Keratinocyte (primary cell): ENCODE results near the gene FREM1. TPM values are rescaled to one million over a fixed set of nuclear protein-coding genes. Genes with fewer than 3 reads are reported as not detected.

Experiments
- DNase-seq: peaks from one replicate; pipeline ENCODE4 v3.0.0-alpha.2; 2011; ENCODE audit warnings: low read depth, missing footprints, low spot score
- FAIRE-seq: peaks from 2 replicates; lab custom pipeline; 2011; peaks lifted over from hg19 to GRCh38; lab: Jason Lieb, UNC
- H2AFZ ChIP-seq: 2 replicates; pipeline ENCODE4 v1.6.0; 2012; ENCODE audit warnings: low read length, control low read depth, inconsistent platforms; ENCODE audit not compliant: control insufficient read depth
- H3K27ac ChIP-seq: 2 replicates; pipeline ENCODE4 v1.5.1; 2011; ENCODE audit warnings: low read length; ENCODE audit not compliant: control insufficient read depth, insufficient read depth
- H3K27me3 ChIP-seq: 3 replicates; pipeline ENCODE4 v1.6.0; 2011; ENCODE audit warnings: low read length; ENCODE audit not compliant: control insufficient read depth, insufficient read depth; ENCODE audit errors: extremely low read depth
- H3K36me3 ChIP-seq, 2 experiments: 2 replicates in 1 of 2; 3 replicates in 1 of 2; pipeline ENCODE4 v1.5.1; 2011; ENCODE audit warnings: low read length in 2 of 2, mild to moderate bottlenecking in 1 of 2; ENCODE audit not compliant: control insufficient read depth in 2 of 2, insufficient read depth in 2 of 2; ENCODE audit errors: extremely low read depth in 1 of 2
- H3K4me1 ChIP-seq: 3 replicates; pipeline ENCODE4 v1.5.1; 2011; ENCODE audit warnings: low read length; ENCODE audit not compliant: control insufficient read depth, insufficient read depth; ENCODE audit errors: extremely low read depth
- H3K4me2 ChIP-seq: 3 replicates; pipeline ENCODE4 v1.6.0; 2011; ENCODE audit warnings: low read depth, low read length; ENCODE audit not compliant: control insufficient read depth, insufficient read depth; ENCODE audit errors: extremely low read depth
- H3K4me3 ChIP-seq, 3 experiments: fragments of 200-600 bp in 1 of 3; sonication (generic) in 1 of 3; 2 replicates in 2 of 3; 3 replicates in 1 of 3; pipeline ENCODE4 v1.5.1; 2011 to 2016; ENCODE audit warnings: low read length in 3 of 3, mild to moderate bottlenecking in 3 of 3, control low read depth in 2 of 3, inconsistent platforms in 1 of 3, low read depth in 1 of 3, mixed read lengths in 1 of 3, mixed run types in 1 of 3, moderate library complexity in 1 of 3; ENCODE audit not compliant: control insufficient read depth in 2 of 3, insufficient read depth in 2 of 3; ENCODE audit errors: extremely low read depth in 1 of 3
- H3K79me2 ChIP-seq: 2 replicates; pipeline ENCODE4 v1.6.0; 2012; ENCODE audit warnings: low read length; ENCODE audit not compliant: control insufficient read depth, insufficient read depth
- H3K9ac ChIP-seq: 3 replicates; pipeline ENCODE4 v1.6.0; 2011; ENCODE audit warnings: low read length; ENCODE audit not compliant: control insufficient read depth, insufficient read depth; ENCODE audit errors: extremely low read depth
- H3K9me1 ChIP-seq: 3 replicates; pipeline ENCODE4 v1.6.0; 2011; ENCODE audit warnings: low read length; ENCODE audit not compliant: control insufficient read depth, insufficient read depth; ENCODE audit errors: extremely low read depth
- H3K9me3 ChIP-seq: 2 replicates; pipeline ENCODE4 v1.5.1; 2012; ENCODE audit warnings: low read depth, low read length; ENCODE audit not compliant: control insufficient read depth
- H4K20me1 ChIP-seq: 3 replicates; pipeline ENCODE4 v1.6.0; 2011; ENCODE audit warnings: low read length; ENCODE audit not compliant: control insufficient read depth, insufficient read depth; ENCODE audit errors: extremely low read depth
- CTCF ChIP-seq, 3 experiments: IDR thresholded peaks in 1 of 3; conservative IDR thresholded peaks in 1 of 3; optimal IDR thresholded peaks in 1 of 3; 2 replicates in 2 of 3; 3 replicates in 1 of 3; pipeline versions ENCODE3 to v1.5.1; 2011; ENCODE audit warnings: low read length in 3 of 3, mild to moderate bottlenecking in 3 of 3, moderate library complexity in 2 of 3, control low read depth in 1 of 3, inconsistent platforms in 1 of 3; ENCODE audit not compliant: insufficient read depth in 2 of 3; ENCODE audit errors: extremely low read depth in 1 of 3
- EZH2 ChIP-seq: IDR thresholded peaks from one replicate; pipeline ENCODE4 v1.6.1; 2012; ENCODE audit warnings: inconsistent platforms, mild to moderate bottlenecking, low read length, moderate library complexity
- dilution Hi-C: fragments of 300-500 bp; cut with MboI; formaldehyde crosslinking; loops from one replicate; pipeline ENCODE4 v1.7.0; 2020; ENCODE audit warnings: low sequenced_read_pairs; ENCODE audit not compliant: extremely low pct_ligation_motif_present
- polyA plus RNA-seq, 5 experiments: library from polyadenylated mRNA; depleted of rRNA in 3 of 5; stranded (reverse) in 3 of 5; stranded (forward) in 1 of 5; unstranded in 1 of 5; fragments of >200 nt; gene quantifications; 1 replicate in 1 of 5; 2 replicates in 3 of 5; 3 replicates in 1 of 5; pipeline versions ENCODE4 v1.2.1 to v1.2.3, GENCODE V29; 2011 to 2012; ENCODE audit warnings: missing spikeins in 2 of 5, low read depth in 1 of 5, low replicate concordance in 1 of 5

Gene FREM1
- polyA plus RNA-seq, 1 donor (not counting 4 experiments of a cell fraction or from before 2014, with no cell fraction given): under 0.01 TPM

- Histone ChIP-seq H3K9me1 (no peaks in the 10 kb centered on the region), H3K9ac (no peak overlapping the region), H3K4me1 (no peaks in the 10 kb centered on the region), H3K27me3 (no peaks in the 10 kb centered on the region), H3K36me3 (no peaks in the 10 kb centered on the region), H2AFZ (no peak overlapping the region), H4K20me1 (no peaks in the 10 kb centered on the region), H3K79me2 (no peaks in the 10 kb centered on the region), H3K4me2 (no peak overlapping the region), H3K27ac (no peak overlapping the region), H3K9me3 (no peaks in the 10 kb centered on the region), H3K4me3 (no peak overlapping the region)
- dilution Hi-C loops: no loop called here
- FAIRE-seq (no peak), DNase-seq (no peak)
- TF ChIP-seq EZH2 (no peak), CTCF (optimal IDR thresholded peaks at IDR 0.05 in 1 of 3, IDR thresholded peaks at IDR 0.05 in 1 of 3, conservative IDR thresholded peaks at IDR 0.05 in 1 of 3; ENCODE audit: extremely low read depth in 1 of 3, insufficient read depth in 2 of 3, low read length in 3 of 3) (no peak)
Observed at GRCh38 chr9:14752871-14753270, 157.4 kb downstream of the FREM1 start.

- Histone ChIP-seq H3K9me3 (no peaks in the 10 kb centered on the region), H2AFZ (no peak overlapping the region), H3K9ac (no peak overlapping the region), H3K36me3 (no peaks in the 10 kb centered on the region), H3K79me2 (no peaks in the 10 kb centered on the region), H3K4me3 (no peak overlapping the region), H3K27me3 (no peaks in the 10 kb centered on the region), H3K4me2 (no peak overlapping the region), H3K9me1 (no peaks in the 10 kb centered on the region), H4K20me1 (no peaks in the 10 kb centered on the region), H3K4me1 (no peaks in the 10 kb centered on the region), H3K27ac (no peak overlapping the region)
- dilution Hi-C loops: no loop called here
- DNase-seq (no peak), FAIRE-seq (no peak)
- no peak for TF ChIP-seq EZH2
- no peak for TF ChIP-seq CTCF (optimal IDR thresholded peaks at IDR 0.05 in 1 of 3, IDR thresholded peaks at IDR 0.05 in 1 of 3, conservative IDR thresholded peaks at IDR 0.05 in 1 of 3; ENCODE audit: extremely low read depth in 1 of 3, insufficient read depth in 2 of 3, low read length in 3 of 3)
Observed at GRCh38 chr9:14752271-14752670, 158.0 kb downstream of the FREM1 start.
